HCT116 (cell line): ENCODE results near the gene IL15.

ENCODE experiments used
- ATF3 ChIP-seq: IDR thresholded peaks from 2 replicates; pipeline ENCODE4 v1.6.1; 2012
- CBX3 ChIP-seq: IDR thresholded peaks from 2 replicates; pipeline ENCODE4 v1.6.1; 2012; ENCODE audit warnings: low read depth
- CEBPB ChIP-seq: IDR thresholded peaks from 2 replicates; pipeline ENCODE4 v1.6.1; 2012; ENCODE audit warnings: low read depth
- EGR1 ChIP-seq: IDR thresholded peaks from 2 replicates; pipeline ENCODE4 v1.6.1; 2012; ENCODE audit warnings: low read depth
- EZH2 ChIP-seq: fragments of 200-600 bp; sonication (generic); IDR thresholded peaks from 2 replicates; pipeline ENCODE4 v1.6.1; 2017; ENCODE audit warnings: antibody characterized with exemption, mixed run types
- EZH2phosphoT487 ChIP-seq: fragments of 200-600 bp; IDR thresholded peaks from 2 replicates; pipeline ENCODE4 v1.6.1; 2018; ENCODE audit warnings: antibody characterized with exemption, borderline replicate concordance
- POLR2A ChIP-seq: IDR thresholded peaks from 2 replicates; pipeline ENCODE4 v1.7.0; 2011; ENCODE audit warnings: borderline replicate concordance; ENCODE audit not compliant: insufficient read depth, insufficient read length; ENCODE audit errors: extremely low read depth
- RAD21 ChIP-seq: IDR thresholded peaks from 2 replicates; pipeline ENCODE4 v1.6.1; 2012; ENCODE audit warnings: low read depth, mild to moderate bottlenecking
- SP1 ChIP-seq: IDR thresholded peaks from 2 replicates; pipeline ENCODE4 v1.6.1; 2012; ENCODE audit warnings: low read depth
- ZNF274 ChIP-seq: fragments of 200-500 bp; sonication (Bioruptor generic); IDR thresholded peaks from 2 replicates; pipeline ENCODE4 v1.6.1; 2014; ENCODE audit warnings: mild to moderate bottlenecking, low read depth, low read length, inconsistent platforms
- TF ChIP-seq, protein P1 (sequence below), 3 experiments: fragments of 200-600 bp in 1 of 3; sonication (generic) in 1 of 3; IDR thresholded peaks in 2 of 3; conservative IDR thresholded peaks in 1 of 3; 2 replicates each; pipeline ENCODE4 v1.5.1; 2012 to 2017; ENCODE audit warnings: low read depth in 2 of 3, low read length in 2 of 3, antibody characterized with exemption in 1 of 3, borderline replicate concordance in 1 of 3, control low read depth in 1 of 3, mild to moderate bottlenecking in 1 of 3, mixed read lengths in 1 of 3, mixed run types in 1 of 3, moderate library complexity in 1 of 3; ENCODE audit not compliant: insufficient read depth in 1 of 3

GRCh38 chr4:141587897-141588296 is 48.5 kb upstream of the IL15 start:
- TF ChIP-seq, protein P1, sequence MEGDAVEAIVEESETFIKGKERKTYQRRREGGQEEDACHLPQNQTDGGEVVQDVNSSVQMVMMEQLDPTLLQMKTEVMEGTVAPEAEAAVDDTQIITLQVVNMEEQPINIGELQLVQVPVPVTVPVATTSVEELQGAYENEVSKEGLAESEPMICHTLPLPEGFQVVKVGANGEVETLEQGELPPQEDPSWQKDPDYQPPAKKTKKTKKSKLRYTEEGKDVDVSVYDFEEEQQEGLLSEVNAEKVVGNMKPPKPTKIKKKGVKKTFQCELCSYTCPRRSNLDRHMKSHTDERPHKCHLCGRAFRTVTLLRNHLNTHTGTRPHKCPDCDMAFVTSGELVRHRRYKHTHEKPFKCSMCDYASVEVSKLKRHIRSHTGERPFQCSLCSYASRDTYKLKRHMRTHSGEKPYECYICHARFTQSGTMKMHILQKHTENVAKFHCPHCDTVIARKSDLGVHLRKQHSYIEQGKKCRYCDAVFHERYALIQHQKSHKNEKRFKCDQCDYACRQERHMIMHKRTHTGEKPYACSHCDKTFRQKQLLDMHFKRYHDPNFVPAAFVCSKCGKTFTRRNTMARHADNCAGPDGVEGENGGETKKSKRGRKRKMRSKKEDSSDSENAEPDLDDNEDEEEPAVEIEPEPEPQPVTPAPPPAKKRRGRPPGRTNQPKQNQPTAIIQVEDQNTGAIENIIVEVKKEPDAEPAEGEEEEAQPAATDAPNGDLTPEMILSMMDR (IDR thresholded peaks at IDR 0.05 in 2 of 3, conservative IDR thresholded peaks at IDR 0.05 in 1 of 3; ENCODE audit: borderline replicate concordance in 1 of 3, insufficient read depth in 1 of 3, low read depth in 2 of 3, low read length in 2 of 3) = no peak
- no peak for TF ChIP-seq CEBPB
- no peak for TF ChIP-seq RAD21
- TF ChIP-seq SP1 = no peak
- no peak for TF ChIP-seq POLR2A
- TF ChIP-seq EZH2phosphoT487 = no peak
- no peak for TF ChIP-seq CBX3
- no peak for TF ChIP-seq EZH2
- no peak for TF ChIP-seq ZNF274
- no peak for TF ChIP-seq EGR1
- TF ChIP-seq ATF3 = no peak
